ENCODE measurements around the gene QPCT.
"Not testable (repeated sequence)": the region's sequence is repeated elsewhere in the genome, so short reads cannot be mapped to it uniquely, and the experiment has no call there.

QPCT gene

DNA sequence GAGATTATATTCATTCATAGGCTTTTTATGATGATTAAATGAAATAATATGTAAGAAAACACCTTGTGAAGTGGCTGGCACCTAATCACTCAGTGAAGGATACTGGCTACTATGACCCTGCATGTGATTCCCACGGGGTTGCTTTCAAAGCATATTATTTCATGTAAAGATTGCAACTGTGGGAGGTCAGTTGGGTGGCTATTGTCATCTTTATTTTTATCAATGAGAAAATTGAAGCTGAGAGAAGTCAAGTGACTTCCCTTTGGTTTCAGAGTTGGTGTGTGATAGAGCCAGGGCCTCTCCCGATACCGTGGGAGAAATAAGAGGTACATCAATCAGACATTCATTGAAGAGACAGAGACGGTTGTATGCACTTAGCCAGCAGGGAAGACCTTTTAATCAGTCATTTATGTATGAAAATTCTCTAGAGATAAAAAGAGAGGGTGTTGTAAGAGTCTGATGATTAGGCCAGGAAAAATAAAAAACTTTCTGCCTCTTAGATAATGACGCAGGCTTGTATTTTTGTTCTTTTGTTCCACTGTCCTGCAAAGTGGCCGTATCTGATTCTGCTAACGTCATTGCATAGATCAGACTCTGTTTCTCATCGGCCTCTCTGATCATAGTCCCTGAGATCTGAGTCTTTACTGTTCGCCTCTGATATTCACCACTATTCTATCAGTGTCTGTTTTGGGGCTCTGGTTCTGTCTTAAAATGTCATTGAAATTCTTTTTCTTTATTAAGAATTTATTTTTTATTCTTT, 50.5 kb downstream of the QPCT start:
- DNase-seq: no peak

DNA sequence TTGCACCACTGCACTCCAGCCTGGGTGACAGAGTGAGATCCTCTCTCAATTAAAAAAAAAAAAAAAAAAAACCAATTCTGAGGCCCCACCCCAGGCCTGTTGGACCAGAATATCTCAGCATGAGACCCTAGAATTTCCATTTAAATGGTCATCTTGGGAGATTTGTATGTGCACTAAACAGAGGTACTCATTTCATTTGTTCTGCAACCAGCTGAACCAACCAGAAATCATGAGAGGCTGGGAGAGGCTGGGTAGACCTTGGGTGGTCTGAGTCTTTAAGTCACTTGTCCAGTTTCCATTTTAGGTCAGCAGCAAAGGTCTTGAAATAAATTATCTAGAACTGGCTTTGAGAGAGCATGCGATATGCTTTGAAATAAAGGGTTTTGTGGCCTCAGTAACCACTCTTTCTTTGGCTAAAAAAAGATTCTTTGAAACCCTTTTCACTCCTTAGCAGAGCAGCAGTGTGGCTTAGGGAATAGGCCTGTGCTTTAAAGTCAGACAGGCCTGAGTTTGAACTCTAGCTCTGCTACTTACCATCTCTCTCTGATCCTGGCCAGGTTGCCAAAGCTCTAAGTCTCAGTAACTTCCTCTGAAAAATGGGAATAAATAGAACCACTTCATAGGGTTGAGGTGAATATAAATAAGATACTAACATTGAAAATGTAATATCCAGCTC, 52.6 kb downstream of the QPCT start:
- no peak for DNase-seq

- no peak for DNase-seq
Observed at GRCh38 chr2:37398990-37399389, 54.6 kb downstream of the QPCT start.

GRCh38 chr2:37400041-37400440, 55.6 kb downstream of the QPCT start:
- no peak for DNase-seq

- no peak for DNase-seq
Observed at GRCh38 chr2:37402636-37403035, 58.2 kb downstream of the QPCT start.

- DNase-seq: no peak
Observed at GRCh38 chr2:37405781-37406180, 61.4 kb downstream of the QPCT start.

GRCh38 chr2:37412231-37412630, 67.8 kb downstream of the QPCT start:
- no peak for DNase-seq

GRCh38 chr2:37413911-37414469, 69.6 kb downstream of the QPCT start:
- not testable (repeated sequence) for DNase-seq

GRCh38 chr2:37414470-37414949, 70.1 kb downstream of the QPCT start:
- no peak for DNase-seq

DNA sequence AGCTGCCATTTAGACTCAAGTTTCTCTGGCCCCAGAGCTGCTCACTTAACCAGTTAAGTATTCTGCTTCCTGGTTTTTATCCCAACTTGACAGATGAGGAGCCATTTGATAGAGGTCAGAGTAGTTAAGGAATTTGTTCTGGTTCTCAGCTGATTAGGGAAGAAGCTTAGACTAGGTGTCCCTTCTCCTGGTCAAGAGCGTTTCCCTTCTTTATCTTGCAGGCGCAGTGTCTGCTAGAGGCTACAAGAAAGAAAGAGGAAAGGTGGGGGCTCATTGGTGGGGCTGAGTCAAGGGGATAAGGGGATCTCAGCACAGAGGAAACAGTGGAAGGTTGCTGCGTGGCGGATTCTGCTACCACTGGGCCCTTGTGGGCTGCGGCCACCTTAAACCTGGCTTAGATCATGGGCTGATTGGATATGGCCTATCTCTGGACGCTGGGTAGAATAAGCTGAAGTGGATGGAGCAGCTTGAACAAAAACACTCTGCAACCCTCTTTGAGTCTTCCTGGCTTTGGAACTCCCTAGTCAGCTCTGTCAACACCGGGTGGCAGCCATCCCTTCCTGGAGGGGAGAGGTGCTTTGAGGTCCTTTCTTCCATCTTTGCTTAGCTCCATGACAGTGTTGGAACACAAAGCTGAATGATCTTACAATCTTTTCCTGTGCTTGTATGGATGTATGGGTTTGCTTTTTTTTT, 70.8 kb downstream of the QPCT start:
- DNase-seq: no peak

DNA sequence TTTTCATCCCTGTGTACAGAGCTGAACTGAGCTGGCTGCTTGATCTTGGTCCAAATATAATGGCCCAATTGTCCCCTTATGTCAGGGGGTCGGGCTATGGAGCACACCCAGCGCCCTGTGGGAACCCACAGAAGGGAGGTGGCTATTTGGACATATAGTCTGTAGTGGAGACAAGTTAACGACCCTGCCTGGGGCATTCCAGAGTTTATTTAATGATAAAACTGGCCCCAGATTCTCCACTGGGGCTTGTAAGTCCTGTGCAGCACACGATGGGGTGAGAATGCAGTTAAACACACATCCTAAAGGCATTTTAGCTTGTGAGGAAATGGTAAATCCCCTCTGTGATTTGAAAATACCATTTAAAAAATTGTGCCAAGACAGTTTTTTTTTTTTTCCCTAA, 72.9 kb downstream of the QPCT start:
- DNase-seq: no peak

GRCh38 chr2:37418956-37419355, 74.5 kb downstream of the QPCT start:
- DNase-seq: no peak

DNA sequence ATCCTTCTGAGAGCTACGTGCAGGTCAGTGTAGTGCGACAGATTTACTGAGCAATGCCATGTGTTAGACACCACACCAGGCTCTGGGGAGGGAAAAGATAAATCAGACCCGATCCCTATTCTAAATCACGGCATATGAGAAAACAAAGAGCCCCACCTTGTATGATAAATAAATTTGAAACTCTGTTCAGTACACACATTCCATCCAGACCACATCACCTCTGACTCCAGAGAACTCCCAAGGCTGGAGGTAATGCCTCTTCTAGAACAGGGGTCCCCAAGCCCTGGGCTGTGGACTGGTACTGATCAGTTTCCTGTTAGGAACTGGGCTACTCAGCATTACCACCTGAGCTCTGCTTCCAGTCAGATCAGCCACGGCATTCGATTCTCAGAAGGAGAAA, 77.3 kb downstream of the QPCT start:
- DNase-seq: no peak

DNA sequence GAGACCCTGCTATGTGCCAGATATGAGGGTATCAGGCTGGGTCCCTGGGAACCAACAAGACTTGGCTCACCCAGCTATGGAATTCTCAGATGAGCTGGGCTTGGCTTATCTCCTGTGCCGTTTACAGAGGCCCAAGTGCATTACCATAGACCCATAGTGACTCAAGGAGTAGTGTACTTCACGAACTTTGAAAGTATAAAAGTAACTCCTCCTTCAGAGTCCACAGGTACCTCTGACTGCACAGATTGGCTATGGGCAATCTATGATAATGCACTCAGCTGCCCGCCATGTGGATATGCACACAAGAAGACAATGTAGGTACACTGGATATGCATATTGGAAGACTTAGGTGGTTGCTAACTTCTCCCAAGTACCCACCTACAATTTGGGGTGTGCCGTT, 78.4 kb downstream of the QPCT start:
- no peak for DNase-seq
